ENCODE data around the gene POLD1.
A peak's percentile ranks its signal among the peaks of the same experiment; 100 is the strongest.
"Not testable (repeated sequence)": the region's sequence is repeated elsewhere in the genome, so short reads cannot be mapped to it uniquely, and the experiment has no call there.

POLD1 gene

GRCh38 chr19:50383852-50384684 lies at the start of gene POLD1:
TSS of gene POLD1 (plus strand) at chr19:50384347. CDS start at chr19:50398852, 14,505 bp downstream.
- H3K27ac ChIP-seq (ENCODE audit: low read length) = peak within 1 kb of the TSS; percentile 71
- peak within 1 kb of the TSS; percentile 97 for H3K9ac ChIP-seq (ENCODE audit: low read length)
- H4K20me1 ChIP-seq (ENCODE audit: insufficient read depth, low read length) = peaks cover 22% of the 10 kb centered on the region
- peaks cover 49% of the 10 kb centered on the region for H3K79me2 ChIP-seq (ENCODE audit: low read length)
- H3K4me1 ChIP-seq (ENCODE audit: low read length) = peaks cover 15% of the 10 kb centered on the region
- peak within 1 kb of the TSS; percentile 97 for H3K4me3 ChIP-seq (ENCODE audit: low read length)
- TF ChIP-seq CTCF (IDR thresholded peaks at IDR 0.05; ENCODE audit: low read depth, low read length) (no peak), EZH2phosphoT487 (IDR thresholded peaks at IDR 0.05; ENCODE audit: low read depth) (no peak)
- H2AFZ ChIP-seq (ENCODE audit: low read depth, low read length) = 0 out of 2 replicates have a peak within 1 kb of the TSS, but pooled peaks have one; percentile 12
- H3K4me2 ChIP-seq (ENCODE audit: low read length) = peak within 1 kb of the TSS; percentile 94
- H3K9me3 ChIP-seq (ENCODE audit: insufficient read depth, low read length) = no peaks in the 10 kb centered on the region
- no peaks in the 10 kb centered on the region for H3K27me3 ChIP-seq (ENCODE audit: low read depth, low read length)
- peaks cover 40% of the 10 kb centered on the region for H3K36me3 ChIP-seq (replicated peaks; ENCODE audit: low read depth, low read length)

GRCh38 chr19:50334741-50335421 lies 49.3 kb upstream of the POLD1 start:
- TF ChIP-seq CTCF (IDR thresholded peaks at IDR 0.05; ENCODE audit: low read depth, low read length) = no peak
- TF ChIP-seq EZH2phosphoT487 (IDR thresholded peaks at IDR 0.05; ENCODE audit: low read depth) = no peak
- Histone ChIP-seq H3K9me3 (ENCODE audit: insufficient read depth, low read length) (0 out of 2 replicates have a peak, but pooled peaks cover 13% of the 10 kb centered on the region), H3K9ac (ENCODE audit: low read length) (no peak overlapping the region), H3K36me3 (replicated peaks; ENCODE audit: low read depth, low read length) (peaks cover 76% of the 10 kb centered on the region), H3K4me2 (ENCODE audit: low read length) (peak overlapping the region; percentile 28), H3K4me1 (ENCODE audit: low read length) (peaks cover 91% of the 10 kb centered on the region), H2AFZ (ENCODE audit: low read depth, low read length) (no peak overlapping the region), H3K27me3 (ENCODE audit: low read depth, low read length) (no peaks in the 10 kb centered on the region), H3K4me3 (ENCODE audit: low read length) (0 out of 2 replicates have a peak overlapping the region, but pooled peaks have one; percentile 15), H3K79me2 (ENCODE audit: low read length) (peaks cover 60% of the 10 kb centered on the region), H3K27ac (ENCODE audit: low read length) (peak overlapping the region; percentile 97), H4K20me1 (ENCODE audit: insufficient read depth, low read length) (peaks cover 63% of the 10 kb centered on the region)

GRCh38 chr19:50337031-50337430 lies 47.1 kb upstream of the POLD1 start:
- peaks cover 82% of the 10 kb centered on the region for H3K79me2 ChIP-seq (ENCODE audit: low read length)
- H3K27me3 ChIP-seq (ENCODE audit: low read depth, low read length); H3K9ac ChIP-seq (ENCODE audit: low read length); H3K4me3 ChIP-seq (ENCODE audit: low read length); H2AFZ ChIP-seq (ENCODE audit: low read depth, low read length): not testable (repeated sequence)
- peaks cover 95% of the 10 kb centered on the region for H3K4me1 ChIP-seq (ENCODE audit: low read length)
- H3K36me3 ChIP-seq (replicated peaks; ENCODE audit: low read depth, low read length) = peaks cover 97% of the 10 kb centered on the region
- H3K27ac ChIP-seq (ENCODE audit: low read length) = peak overlapping the region; percentile 35
- peaks cover 29% of the 10 kb centered on the region for H3K9me3 ChIP-seq (ENCODE audit: insufficient read depth, low read length)
- peak overlapping the region; percentile 12; the same call in 1 of the 2 replicates for H3K4me2 ChIP-seq (ENCODE audit: low read length)
- peaks cover 81% of the 10 kb centered on the region for H4K20me1 ChIP-seq (ENCODE audit: insufficient read depth, low read length)

- Histone ChIP-seq H3K79me2 (ENCODE audit: low read length) (peaks cover 89% of the 10 kb centered on the region), H3K4me1 (ENCODE audit: low read length) (peaks cover 81% of the 10 kb centered on the region), H3K4me2 (ENCODE audit: low read length) (peak overlapping the region; percentile 64)
Measured at GRCh38 chr19:50340331-50340730, 43.8 kb upstream of the POLD1 start.

More at GRCh38 chr19:50340331-50340730, 43.8 kb upstream of the POLD1 start:
- Histone ChIP-seq H3K9me3 (ENCODE audit: insufficient read depth, low read length) (peaks cover 33% of the 10 kb centered on the region), H3K9ac (ENCODE audit: low read length) (peak overlapping the region; percentile 94; the same call in 1 of the 2 replicates), H4K20me1 (ENCODE audit: insufficient read depth, low read length) (peaks cover 62% of the 10 kb centered on the region), H3K27ac (ENCODE audit: low read length) (peak overlapping the region; percentile 92), H3K27me3 (ENCODE audit: low read depth, low read length) (no peaks in the 10 kb centered on the region), H3K36me3 (replicated peaks; ENCODE audit: low read depth, low read length) (peaks cover 82% of the 10 kb centered on the region), H2AFZ (ENCODE audit: low read depth, low read length) (no peak overlapping the region), H3K4me3 (ENCODE audit: low read length) (peak overlapping the region; percentile 78)
- TF ChIP-seq EZH2phosphoT487 (IDR thresholded peaks at IDR 0.05; ENCODE audit: low read depth) (no peak), CTCF (IDR thresholded peaks at IDR 0.05; ENCODE audit: low read depth, low read length) (no peak)

Measured in OCI-LY3 (cell line).